Astrocyte of the spinal cord (primary cell): Measurements from ENCODE around the gene SEC22A.

Experiments
- DNase-seq: peaks from one replicate; pipeline ENCODE4 v3.0.0; 2011; ENCODE audit warnings: low read depth, low spot score
- H3K4me3 ChIP-seq: 2 replicates; pipeline ENCODE4 v1.5.1; 2011; ENCODE audit warnings: low read depth, mild to moderate bottlenecking, low read length, moderate library complexity
- CTCF ChIP-seq: IDR thresholded peaks from 2 replicates; pipeline ENCODE4 v1.5.1; 2012; ENCODE audit warnings: low read depth, mild to moderate bottlenecking, low read length, inconsistent platforms
- in situ Hi-C: cut with HindIII; loops from 2 replicates; pipeline ENCODE4 v1.10.0; 2017; ENCODE audit warnings: low sequenced_read_pairs

The SEC22A gene

DNA sequence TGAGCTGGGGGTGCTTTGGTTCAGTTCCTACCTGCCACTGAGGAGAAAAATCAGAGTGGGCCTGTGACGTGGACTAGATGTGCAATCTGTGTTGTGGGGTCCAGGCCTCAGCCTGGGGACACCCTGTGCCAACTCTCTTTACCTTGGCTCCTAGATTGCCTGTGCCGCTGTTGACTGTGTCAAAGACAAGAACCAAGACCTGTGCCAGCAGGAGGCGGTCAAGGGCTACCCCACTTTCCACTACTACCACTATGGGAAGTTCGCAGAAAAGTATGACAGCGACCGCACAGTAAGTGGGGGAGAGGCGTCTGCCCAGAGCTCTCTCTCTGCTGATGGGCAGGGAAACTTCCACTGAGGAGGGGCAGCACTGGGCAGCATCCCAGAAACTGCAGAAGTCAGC is 40.6 kb upstream of the SEC22A start:
- in situ Hi-C loops = no loop called here
- no peak for DNase-seq
- no peak overlapping the region for H3K4me3 ChIP-seq
- TF ChIP-seq CTCF = no peak

GRCh38 chr3:123163141-123163540 is 38.6 kb upstream of the SEC22A start:
- DNase-seq = no peak
- no peak overlapping the region for H3K4me3 ChIP-seq
- TF ChIP-seq CTCF = no peak
- in situ Hi-C loops = no loop called here

DNA sequence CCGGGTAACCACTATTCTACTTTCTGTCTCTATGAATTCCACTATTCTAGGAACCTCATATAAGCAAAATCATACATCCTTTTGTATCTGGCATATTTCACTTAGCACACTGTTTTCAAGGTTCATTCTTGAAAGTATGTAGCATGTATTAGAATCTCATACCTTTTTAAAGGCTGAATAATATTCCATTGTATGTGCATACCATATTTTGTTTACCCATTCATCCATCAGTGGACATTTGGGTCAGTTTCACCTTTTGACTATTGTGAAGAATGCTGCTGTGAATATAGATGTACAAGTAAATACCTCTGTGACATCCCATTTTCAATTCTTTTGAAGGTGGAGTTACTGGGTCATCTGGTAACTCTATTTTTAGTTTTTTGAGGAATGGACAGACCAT is 36.6 kb upstream of the SEC22A start:
- TF ChIP-seq CTCF = no peak
- H3K4me3 ChIP-seq = no peak overlapping the region
- no peak for DNase-seq
- in situ Hi-C loops = no loop called here

GRCh38 chr3:123167686-123168085 is 34.1 kb upstream of the SEC22A start:
- no peak overlapping the region for H3K4me3 ChIP-seq
- no peak for TF ChIP-seq CTCF
- in situ Hi-C loops = no loop called here
- no peak for DNase-seq

GRCh38 chr3:123168122-123168521 is 33.6 kb upstream of the SEC22A start:
- H3K4me3 ChIP-seq = no peak overlapping the region
- no peak for DNase-seq
- in situ Hi-C loops = no loop called here
- no peak for TF ChIP-seq CTCF

DNA sequence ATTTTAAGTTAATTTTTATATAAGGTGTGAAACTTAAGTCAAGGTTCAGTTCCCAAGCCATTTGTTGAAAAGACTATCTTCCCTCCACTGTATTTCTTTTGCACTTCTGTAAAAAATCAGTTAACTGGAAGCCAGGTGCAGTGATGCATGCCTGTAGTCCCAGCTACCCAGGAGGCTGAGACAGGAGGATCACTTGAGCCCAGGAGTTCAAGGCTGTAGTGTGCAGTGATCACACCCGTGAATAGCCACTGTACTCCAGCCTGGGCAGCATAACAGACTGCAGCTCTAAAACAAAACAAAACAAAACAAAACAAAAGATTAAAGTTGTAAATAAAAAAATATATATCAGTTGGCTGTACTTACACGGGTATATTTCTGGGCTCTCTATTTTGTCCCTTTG is 33.1 kb upstream of the SEC22A start:
- DNase-seq = no peak
- H3K4me3 ChIP-seq = no peak overlapping the region
- in situ Hi-C loops = no loop called here
- TF ChIP-seq CTCF = no peak

DNA sequence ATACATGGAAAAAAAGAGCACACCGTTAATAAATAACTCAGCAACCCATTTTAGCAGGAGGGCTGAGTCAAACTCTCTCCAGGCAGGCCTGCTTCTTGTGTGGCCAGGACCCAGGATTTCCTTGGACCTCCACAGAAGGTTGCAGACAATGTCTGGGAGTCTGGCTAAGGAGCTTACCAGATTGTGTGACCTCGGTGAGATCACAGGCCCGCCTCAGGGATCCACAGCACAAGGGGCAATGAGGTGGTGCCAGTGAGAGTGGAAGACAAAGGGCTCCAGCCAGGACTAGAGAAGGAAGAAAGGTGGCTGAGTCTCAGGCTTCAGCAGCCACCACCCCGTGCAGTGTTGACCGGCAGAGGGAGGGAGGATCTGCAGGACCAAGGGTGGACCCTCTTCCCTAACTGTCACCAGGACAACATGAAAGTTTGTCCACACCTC is 32.2 kb upstream of the SEC22A start:
- no peak overlapping the region for H3K4me3 ChIP-seq
- no peak for DNase-seq
- in situ Hi-C loops = no loop called here
- no peak for TF ChIP-seq CTCF
